ENCODE results near the gene CCDC122.

- TF ChIP-seq POLR2AphosphoS5 (IDR thresholded peaks at IDR 0.05) (no peak), POLR2A (IDR thresholded peaks at IDR 0.05) (no peak), CTCF (IDR thresholded peaks at IDR 0.05) (no peak)
These were observed 40.6 kb downstream of the CCDC122 start for GRCh38 chr13:43838909-43839308.
